ENCODE results near the gene CAPRIN1. TPM values are rescaled to one million over a fixed set of nuclear protein-coding genes. Genes with fewer than 3 reads are reported as not detected.
A peak's percentile ranks its signal among the peaks of the same experiment; 100 is the strongest.

The CAPRIN1 gene
- total RNA-seq, 1 experiment from 2014 or later: 176 TPM

DNA sequence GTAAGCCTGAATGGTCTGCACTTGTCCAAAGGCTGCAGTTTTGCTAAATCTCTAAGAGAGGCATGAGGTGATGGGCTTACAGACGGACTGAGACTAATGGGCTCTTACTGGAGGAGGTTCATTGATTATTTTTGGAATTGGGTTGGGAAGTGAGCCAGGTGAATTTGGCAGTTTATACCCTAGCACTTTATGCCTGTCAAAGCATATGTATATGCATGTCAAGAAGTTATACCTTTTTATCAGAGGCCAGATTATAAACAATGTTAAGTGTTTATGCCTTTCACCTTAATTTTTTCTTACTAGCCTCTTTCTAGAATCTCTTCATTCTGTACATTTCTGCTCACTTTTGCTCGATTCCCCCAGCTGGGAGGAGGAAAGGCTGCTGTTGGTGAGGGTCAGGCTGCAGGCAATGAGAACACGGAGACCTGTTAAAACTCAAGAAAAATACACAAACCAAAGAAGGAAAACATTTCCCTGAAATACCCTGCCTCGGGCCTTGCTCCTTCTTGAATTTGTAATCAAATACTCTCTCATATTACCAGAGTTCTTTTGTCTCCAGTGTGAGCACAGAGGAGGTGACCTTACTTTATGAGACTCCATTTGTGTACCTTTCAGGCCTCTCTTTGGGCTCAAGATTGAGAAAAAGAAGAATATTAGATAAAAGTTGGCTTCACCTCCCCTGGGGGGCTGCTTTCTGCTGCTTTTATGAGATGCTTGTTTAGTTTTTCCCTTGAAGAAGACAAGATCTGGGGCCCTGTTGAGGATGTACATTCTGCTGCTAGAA lies 73.5 kb downstream of the CAPRIN1 start:
- DNase-seq (ENCODE audit: low read depth, low spot score): no peak
- in situ Hi-C loops (cut with HindIII; ENCODE audit: low pct_unique_long_range_greater_than_20kb, low sequenced_read_pairs): no loop called here

DNA sequence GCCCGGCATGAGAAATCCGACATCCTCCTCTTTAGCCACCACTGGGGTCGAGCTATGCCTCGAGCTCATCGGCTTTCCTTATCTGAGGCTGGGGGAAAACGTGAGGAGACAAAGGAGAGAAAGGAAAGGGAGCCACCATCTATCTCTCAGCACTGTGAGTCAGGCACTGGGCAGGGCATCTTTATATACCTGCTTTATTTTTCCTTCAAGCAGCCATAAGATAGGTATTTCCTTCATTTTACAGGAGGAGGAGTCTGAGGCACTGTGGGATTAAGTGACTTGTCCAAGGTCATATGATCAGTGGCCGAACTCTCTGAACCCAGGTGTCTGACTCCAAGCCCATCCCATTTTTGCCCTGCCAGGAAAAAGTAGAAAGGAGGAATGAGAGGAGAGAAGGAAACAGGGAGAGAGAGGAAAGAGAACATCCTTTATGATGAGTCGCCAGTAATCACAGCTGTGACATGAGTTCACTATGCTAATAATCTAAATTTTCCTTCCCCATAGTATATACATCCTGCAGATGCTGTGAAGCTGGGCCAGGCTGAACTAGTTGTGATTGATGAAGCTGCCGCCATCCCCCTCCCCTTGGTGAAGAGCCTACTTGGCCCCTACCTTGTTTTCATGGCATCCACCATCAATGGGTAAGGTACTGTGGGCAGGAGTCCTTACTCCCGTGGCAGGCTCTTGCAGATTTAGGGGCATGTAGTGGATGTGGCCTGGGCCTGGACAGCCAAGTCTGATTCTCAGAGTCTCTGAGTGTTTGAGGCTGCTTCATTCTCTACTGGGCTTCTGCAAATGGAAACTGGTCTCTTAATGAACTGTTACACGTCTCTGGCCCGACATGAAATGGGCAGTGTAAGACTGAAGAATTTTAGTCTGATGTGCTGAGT lies 75.7 kb downstream of the CAPRIN1 start:
- in situ Hi-C loops (cut with HindIII; ENCODE audit: low pct_unique_long_range_greater_than_20kb, low sequenced_read_pairs): no loop called here
- DNase-seq (ENCODE audit: low read depth, low spot score): no peak

DNA sequence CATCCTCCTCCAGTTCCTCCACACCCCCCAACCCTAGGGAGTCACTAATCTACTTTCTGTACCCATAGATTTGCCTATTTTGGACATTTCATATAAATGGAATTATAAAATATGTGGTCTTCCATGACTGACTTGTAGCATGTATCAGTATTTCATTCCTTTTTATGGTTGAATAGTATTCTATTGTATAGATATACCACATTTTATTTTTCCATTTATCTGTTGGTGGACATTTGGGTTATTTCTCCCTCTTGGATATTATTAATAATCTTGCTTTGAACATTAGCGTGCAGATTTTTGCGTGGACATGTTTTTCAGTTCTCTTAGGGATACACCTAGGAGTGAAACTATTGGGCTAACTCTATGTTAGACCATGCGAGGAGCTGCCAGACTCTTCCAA lies 77.3 kb downstream of the CAPRIN1 start:
- in situ Hi-C loops (cut with HindIII; ENCODE audit: low pct_unique_long_range_greater_than_20kb, low sequenced_read_pairs): no loop called here
- DNase-seq (ENCODE audit: low read depth, low spot score): no peak

DNA sequence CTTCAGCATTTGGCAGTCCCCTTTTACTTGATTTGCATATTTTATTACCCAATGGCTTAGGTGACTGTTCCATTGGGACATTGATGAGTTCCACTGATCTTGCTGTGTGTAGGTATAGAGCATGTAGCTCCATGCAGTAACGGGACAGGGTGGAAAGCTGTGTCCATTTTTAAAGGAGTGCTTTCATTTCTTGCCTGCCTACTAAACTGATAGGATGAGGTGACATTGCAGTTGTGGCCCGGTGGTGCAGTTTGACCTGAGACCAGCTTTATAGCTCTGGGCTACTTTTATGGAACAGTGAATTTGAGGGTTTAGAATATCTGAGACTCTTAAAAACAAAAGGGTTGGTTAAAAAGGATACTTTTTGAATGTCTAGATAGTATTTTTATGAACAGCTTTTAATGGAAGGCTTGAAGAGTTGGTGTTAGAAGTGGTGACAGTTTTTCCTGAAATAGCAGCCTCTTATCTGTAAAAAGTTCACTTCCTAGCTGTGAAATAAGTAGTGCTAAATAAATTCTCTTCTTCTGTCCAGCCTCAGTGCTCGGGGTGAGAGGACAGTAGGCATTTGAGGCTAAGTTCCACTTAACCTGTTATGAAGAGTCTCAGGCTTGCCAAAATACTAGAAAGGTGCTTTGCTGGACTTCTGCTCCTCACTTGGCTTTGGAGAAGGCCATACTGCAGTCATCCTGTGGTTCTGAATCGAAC lies 80.9 kb downstream of the CAPRIN1 start:
- DNase-seq (ENCODE audit: low read depth, low spot score): no peak
- in situ Hi-C loops (cut with HindIII; ENCODE audit: low pct_unique_long_range_greater_than_20kb, low sequenced_read_pairs): no loop called here

DNA sequence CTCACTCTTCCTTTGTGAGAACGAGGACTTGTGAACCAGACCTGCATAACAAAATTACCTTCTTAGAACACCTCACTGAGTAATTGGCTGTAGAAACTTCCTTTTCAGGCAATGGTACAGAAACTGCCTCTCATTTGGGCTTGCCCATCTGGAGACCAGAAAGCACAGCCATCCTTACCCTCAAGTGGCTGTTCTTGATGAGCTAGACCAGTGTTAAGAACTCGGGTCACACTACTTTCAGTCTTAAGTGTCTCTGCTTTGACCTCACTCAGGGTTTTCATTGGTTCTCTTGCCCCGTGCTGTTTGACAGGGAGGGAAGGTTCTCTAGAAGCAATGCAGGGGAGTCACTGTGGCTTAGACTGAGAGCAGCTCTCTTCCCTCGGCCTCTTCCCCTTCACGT lies 83.2 kb downstream of the CAPRIN1 start:
- in situ Hi-C loops (cut with HindIII; ENCODE audit: low pct_unique_long_range_greater_than_20kb, low sequenced_read_pairs): no loop called here
- DNase-seq (ENCODE audit: low read depth, low spot score): no peak

DNA sequence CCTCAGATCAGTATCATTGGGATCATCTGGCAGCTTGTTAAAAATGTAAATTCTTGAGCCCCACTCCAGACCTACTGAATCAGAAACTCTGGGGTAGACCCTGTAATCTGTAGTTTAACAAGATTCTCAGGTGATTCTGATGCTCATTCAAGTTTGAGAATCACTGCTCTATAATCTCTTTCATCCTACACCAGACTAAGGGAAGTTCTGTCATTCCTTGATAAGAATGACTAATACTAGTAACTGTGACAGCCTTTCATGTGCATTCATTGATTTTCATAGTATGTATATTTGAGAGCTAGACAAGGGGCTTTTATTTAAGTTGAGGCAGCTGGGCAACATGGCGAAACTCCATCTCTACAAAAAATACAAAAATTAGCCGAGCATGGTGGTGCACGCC lies 83.9 kb downstream of the CAPRIN1 start:
- DNase-seq (ENCODE audit: low read depth, low spot score): no peak
- in situ Hi-C loops (cut with HindIII; ENCODE audit: low pct_unique_long_range_greater_than_20kb, low sequenced_read_pairs): no loop called here

DNA sequence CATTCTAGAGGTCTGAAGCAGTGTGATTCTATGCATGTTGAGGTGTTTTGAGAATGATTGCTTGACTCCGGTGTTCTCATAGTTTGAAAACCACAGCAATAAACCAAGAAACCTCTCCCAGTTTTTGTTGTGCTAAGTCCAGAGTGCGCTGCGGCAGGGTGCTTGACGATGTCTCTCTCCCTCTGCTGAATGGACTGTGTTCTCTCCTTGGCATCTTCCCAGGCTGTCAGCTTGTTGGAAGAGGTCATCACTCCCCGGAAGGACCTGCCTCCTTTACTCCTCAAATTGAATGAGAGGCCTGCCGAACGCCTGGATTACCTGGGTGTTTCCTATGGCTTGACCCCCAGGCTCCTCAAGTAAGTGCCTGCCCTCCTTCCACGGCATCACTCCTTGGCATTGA lies 84.9 kb downstream of the CAPRIN1 start:
- DNase-seq (ENCODE audit: low read depth, low spot score): no peak
- in situ Hi-C loops (cut with HindIII; ENCODE audit: low pct_unique_long_range_greater_than_20kb, low sequenced_read_pairs): no loop called here

DNA sequence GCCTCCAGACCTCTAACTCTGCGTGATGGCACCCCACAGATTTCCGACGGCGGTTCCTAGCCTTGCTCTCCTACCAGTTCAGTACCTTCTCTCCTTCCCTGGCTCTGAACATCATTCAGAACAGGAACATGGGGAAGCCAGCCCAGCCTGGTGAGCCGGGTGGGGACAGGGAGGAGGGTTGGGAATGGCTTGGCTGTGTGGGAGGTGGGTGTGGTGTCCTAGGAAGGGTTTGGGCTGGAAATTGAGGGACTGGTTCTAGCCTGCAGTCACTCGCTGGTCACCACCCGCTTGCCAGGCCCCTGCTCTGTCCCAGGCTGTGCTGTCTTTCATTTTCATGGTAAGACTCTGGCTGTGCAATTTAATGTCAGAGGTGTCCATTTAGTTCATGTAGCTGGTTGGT lies 87.8 kb downstream of the CAPRIN1 start:
- DNase-seq (ENCODE audit: low read depth, low spot score): no peak
- in situ Hi-C loops (cut with HindIII; ENCODE audit: low pct_unique_long_range_greater_than_20kb, low sequenced_read_pairs): no loop called here

DNA sequence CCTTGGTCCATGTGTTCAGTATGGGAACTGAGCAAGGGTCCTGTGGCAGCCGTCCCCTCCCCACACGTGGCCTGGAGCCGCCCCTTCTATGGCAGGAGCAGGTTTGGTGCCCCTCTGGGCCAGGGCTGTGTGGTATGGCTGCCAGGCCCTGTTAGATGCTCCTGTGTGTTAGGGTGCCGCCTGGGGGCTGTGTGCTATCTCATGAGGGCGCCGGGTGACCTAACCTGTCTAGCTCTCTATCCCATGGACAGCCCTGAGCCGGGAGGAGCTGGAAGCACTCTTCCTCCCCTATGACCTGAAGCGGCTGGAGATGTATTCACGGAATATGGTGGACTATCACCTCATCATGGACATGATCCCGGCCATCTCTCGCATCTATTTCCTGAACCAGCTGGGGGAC lies 88.6 kb downstream of the CAPRIN1 start:
- DNase-seq (ENCODE audit: low read depth, low spot score): no peak
- in situ Hi-C loops (cut with HindIII; ENCODE audit: low pct_unique_long_range_greater_than_20kb, low sequenced_read_pairs): no loop called here

DNA sequence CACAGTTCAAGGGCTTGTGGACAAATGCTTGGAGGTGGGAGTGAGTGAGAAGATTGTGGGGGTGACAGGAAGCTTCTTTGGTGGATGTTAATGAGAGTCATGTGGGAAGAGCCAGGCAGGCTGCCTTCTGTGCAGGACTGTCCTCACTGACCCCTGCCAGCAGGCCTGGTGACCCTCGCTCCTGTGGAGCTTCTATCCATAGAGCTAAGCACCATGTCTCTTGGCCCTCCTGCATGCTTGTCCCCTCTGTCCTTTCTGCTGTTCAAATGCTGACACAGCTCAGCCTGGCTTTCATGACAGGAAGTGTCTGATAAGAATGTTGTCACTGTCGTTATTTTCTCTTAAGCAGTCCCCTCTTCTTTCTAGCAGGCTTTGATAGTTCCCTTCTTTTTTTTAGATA lies 91.5 kb downstream of the CAPRIN1 start:
- in situ Hi-C loops (cut with HindIII; ENCODE audit: low pct_unique_long_range_greater_than_20kb, low sequenced_read_pairs): no loop called here
- DNase-seq (ENCODE audit: low read depth, low spot score): no peak

DNA sequence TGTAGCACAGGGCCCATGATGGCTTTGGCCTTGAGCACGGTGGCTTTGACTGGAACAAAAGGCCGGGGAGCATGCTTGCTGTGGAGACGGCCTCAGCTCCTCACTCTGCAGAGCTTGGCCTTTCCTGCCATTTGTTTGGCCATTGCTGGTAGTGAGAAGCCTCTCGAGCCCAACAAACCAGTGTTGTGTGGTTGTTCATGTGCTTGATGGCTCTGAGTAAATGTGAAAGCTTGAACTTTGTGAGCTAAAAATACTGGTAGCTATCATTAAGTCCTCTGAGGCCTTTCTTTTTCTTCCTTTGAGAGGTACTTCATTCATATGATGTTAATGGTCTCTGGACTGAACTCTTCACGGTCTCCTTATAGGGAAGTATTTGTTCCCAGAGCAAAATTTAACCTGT lies 93.5 kb downstream of the CAPRIN1 start:
- in situ Hi-C loops (cut with HindIII; ENCODE audit: low pct_unique_long_range_greater_than_20kb, low sequenced_read_pairs): no loop called here
- no peak for DNase-seq (ENCODE audit: low read depth, low spot score)

DNA sequence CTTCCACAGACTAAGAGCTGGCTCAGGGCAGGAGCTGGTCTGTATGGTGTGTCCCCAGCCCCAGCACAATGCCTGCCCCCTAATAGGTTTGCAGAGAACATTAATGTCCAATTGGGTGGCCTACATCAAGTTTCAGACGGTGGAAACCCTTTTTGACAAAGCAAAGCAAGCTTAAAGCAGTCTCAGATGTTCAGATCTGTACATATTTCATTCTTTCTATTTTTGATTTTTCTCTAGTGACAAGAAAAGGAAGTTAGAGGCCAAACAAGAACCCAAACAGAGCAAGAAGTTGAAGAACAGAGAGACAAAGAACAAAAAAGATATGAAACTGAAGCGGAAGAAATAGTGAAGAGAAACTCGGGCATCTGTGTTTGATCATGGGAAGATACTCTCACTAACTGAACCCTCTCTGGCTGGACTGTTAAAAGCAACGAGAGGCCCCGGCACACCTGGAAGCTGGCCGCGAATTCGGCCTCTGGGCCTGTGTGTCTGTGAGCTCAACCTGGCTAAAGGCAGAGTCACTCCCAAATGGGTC lies 94.4 kb downstream of the CAPRIN1 start:
- DNase-seq (ENCODE audit: low read depth, low spot score): no peak
- in situ Hi-C loops (cut with HindIII; ENCODE audit: low pct_unique_long_range_greater_than_20kb, low sequenced_read_pairs): no loop called here

DNA sequence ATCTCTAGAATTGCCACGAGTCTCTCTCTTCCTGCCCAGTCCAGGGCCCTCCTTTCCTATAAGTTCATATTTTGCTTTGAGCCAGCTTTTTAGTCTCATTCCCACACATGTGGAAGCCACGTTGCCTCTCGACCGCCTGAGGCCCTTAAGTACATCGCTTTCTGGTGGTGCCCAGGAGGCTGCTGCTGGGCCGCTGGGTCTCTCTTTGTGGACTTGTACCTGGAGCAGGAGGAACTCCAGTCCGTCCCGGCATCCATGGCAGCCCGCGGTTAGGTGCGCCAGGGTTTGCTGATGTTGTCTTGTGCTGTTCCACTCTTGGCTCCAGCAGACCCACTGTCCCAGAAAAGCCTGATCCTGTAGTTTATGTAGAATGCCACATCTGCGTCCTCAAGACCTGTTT lies 94.9 kb downstream of the CAPRIN1 start:
- no peak for DNase-seq (ENCODE audit: low read depth, low spot score)
- in situ Hi-C loops (cut with HindIII; ENCODE audit: low pct_unique_long_range_greater_than_20kb, low sequenced_read_pairs): no loop called here

DNA sequence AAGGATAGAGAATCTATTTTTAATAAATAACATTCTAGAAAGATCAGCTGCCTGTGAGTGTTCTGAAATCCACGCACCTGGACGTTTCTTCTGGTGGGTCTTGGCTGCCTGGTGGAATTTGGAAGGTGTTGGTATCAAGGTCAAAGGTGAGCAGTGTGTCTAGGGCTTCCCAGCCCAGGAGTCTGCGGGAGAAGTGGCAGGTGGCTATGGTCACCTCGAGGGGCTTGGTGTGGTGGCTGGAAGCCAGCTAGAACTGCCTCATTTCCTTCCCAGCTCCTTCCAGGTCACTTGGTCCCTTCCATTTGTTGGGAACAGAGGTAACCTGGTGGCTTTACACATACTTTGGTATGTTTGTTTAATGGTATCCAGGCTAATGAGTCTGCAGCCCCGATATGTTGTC lies 95.3 kb downstream of the CAPRIN1 start:
- no peak for DNase-seq (ENCODE audit: low read depth, low spot score)
- in situ Hi-C loops (cut with HindIII; ENCODE audit: low pct_unique_long_range_greater_than_20kb, low sequenced_read_pairs): no loop called here

DNA sequence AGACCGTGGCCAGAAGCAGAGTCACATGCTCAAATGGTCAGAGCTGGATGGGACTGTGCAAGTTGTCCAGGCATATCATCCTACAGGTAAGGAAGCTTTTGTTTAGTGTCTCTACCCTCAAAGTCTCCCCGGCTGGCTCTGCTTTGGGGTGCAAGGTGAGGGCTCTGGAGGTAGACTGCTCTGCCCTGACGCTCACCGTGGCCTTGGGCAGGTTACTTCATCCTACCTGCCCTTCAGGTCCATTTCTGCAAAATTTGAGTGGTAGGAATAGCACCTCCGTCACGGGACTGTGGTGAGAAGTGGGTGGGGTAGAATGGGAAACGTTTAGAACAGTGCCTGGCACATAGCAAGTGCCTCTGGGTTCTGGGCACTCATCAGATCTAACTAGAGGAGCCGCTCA lies 96.0 kb downstream of the CAPRIN1 start:
- in situ Hi-C loops (cut with HindIII; ENCODE audit: low pct_unique_long_range_greater_than_20kb, low sequenced_read_pairs): no loop called here
- DNase-seq (ENCODE audit: low read depth, low spot score): no peak

DNA sequence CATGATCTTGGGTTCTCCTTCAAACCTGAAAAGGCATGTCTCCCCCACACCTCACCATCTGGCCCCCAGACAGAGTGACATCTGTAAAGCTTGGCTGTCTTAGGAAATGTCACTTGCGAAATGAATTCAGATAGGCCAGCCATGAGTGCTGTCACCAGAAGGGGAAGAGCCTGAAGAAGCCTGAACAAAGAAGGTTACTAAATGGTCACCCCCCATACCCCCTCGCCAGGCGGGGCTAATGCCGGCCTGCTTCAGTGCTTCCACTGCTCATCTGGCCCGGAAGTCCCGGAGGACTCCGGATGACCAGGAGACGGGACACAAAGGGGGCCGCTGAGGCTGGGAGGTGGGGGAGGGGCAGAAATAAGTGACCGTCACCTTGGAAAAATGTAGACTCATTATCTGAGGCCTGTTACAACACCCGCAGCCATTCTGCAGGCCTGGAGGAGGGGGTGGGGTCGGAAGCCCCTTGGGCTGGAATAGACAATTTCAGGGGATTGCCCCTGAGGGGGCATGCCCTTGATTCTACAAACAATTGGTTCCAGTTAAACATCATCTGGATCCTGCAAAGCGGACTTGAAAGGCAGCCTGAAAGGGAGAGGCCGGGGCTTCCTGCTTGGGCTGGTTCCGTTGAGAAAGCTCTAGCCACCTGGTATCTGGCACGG lies 97.1 kb downstream of the CAPRIN1 start:
- in situ Hi-C loops (cut with HindIII; ENCODE audit: low pct_unique_long_range_greater_than_20kb, low sequenced_read_pairs): no loop called here
- no peak for DNase-seq (ENCODE audit: low read depth, low spot score)

DNA sequence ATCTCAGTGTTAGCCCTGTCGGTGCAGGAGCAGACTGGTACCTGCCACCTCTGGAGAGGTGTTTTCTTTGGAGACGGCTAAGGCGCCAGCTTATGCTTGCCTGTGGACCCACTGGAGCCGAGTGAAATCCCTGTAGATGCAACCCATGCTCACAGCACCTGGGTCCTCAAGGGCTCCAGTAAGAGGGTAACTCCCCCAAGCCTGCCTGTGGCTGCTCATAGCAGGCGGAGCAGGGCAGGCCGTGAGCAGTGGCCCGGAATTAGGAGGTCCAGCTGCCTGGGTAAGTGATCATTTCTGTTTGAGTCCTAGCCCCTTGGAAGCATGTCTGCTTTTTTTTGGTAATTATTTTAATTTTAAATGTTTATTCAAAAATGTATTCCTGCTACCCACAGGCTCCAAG lies 97.7 kb downstream of the CAPRIN1 start:
- DNase-seq (ENCODE audit: low read depth, low spot score): no peak
- in situ Hi-C loops (cut with HindIII; ENCODE audit: low pct_unique_long_range_greater_than_20kb, low sequenced_read_pairs): no loop called here

DNA sequence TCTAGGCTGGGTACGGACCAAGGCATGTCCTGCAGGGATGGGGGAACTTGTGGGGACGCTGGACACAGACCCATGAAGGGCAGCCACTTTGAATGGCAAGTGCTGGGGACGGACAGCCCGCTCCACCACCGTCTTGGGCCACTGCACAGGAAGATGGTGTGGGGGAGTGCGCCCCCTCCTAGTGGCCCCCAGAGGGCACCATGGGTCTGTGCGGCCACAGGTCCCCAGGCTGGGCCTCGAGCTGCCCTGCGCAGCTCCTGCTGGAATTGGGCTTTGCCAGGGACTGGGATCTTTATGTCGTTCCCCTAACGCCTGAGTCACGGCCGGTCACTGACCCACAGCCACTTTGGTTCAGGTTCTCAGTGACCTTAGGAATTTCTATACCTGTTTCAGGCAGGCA lies 98.3 kb downstream of the CAPRIN1 start:
- DNase-seq (ENCODE audit: low read depth, low spot score): peak; percentile 10
- in situ Hi-C loops (cut with HindIII; ENCODE audit: low pct_unique_long_range_greater_than_20kb, low sequenced_read_pairs): no loop called here

Measured in SK-MEL-5 (cell line).